Activated B cell treated with CpG ODN at 0.5 μM for 24 hours (primary cell): ENCODE measurements around the gene ATP6AP2. TPM values are rescaled to one million over a fixed set of nuclear protein-coding genes. Genes with fewer than 3 reads are reported as not detected.

Source experiments
- ATAC-seq: fragments of 200-7000 bp; cut with Tn5 transposase; one replicate; pipeline ENCODE4 v1.10.0; 2021; ENCODE audit warnings: low read depth, mild to moderate bottlenecking, moderate library complexity
- CTCF ChIA-PET: fragments of 350-600 bp; sonication (Branson Sonifier 250); formaldehyde crosslinking; loops from one replicate; lab custom pipeline; 2021; ENCODE audit warnings: antibody characterized with exemption; lab: Charles Lee
- POLR2A ChIA-PET: fragments of 350-600 bp; sonication (Branson Sonifier 250); formaldehyde crosslinking; loops from one replicate; lab custom pipeline; 2021; ENCODE audit warnings: antibody characterized with exemption; lab: Charles Lee
- DNase-seq: peaks from one replicate; pipeline ENCODE4 v3.0.0; 2022
- H3K27ac Mint-ChIP-seq: one replicate; pipeline ENCODE4 v1.8.0; 2020; ENCODE audit warnings: mixed read lengths
- H3K27me3 Mint-ChIP-seq: one replicate; pipeline ENCODE4 v1.8.0; 2021; ENCODE audit warnings: mixed read lengths
- H3K36me3 Mint-ChIP-seq: one replicate; pipeline ENCODE4 v1.8.0; 2021; ENCODE audit warnings: low read depth, mixed read lengths
- H3K4me1 Mint-ChIP-seq: one replicate; pipeline ENCODE4 v1.8.0; 2021; ENCODE audit warnings: mixed read lengths
- H3K4me3 Mint-ChIP-seq: one replicate; pipeline ENCODE4 v1.8.0; 2020; ENCODE audit warnings: mild to moderate bottlenecking, mixed read lengths
- H3K9me3 Mint-ChIP-seq: one replicate; pipeline ENCODE4 v1.8.0; 2020; ENCODE audit warnings: mixed read lengths
- intact Hi-C: fragments of 100-400 bp; cut with micrococcal nuclease; formaldehyde crosslinking; loops from one replicate; pipeline ENCODE4 v1.15.1; 2024
- total RNA-seq: library from RNA; stranded (reverse); gene quantifications from 2 replicates; pipeline ENCODE4 v1.2.3, GENCODE V29; 2022
- TF ChIP-seq, protein P1 (sequence below): fragments of 200-600 bp; IDR thresholded peaks from one replicate; pipeline ENCODE4 v1.8.0; 2022; ENCODE audit warnings: antibody characterized with exemption, mild to moderate bottlenecking

The ATP6AP2 gene
- total RNA-seq, 1 donor from 2014 or later: 48.6 TPM

DNA sequence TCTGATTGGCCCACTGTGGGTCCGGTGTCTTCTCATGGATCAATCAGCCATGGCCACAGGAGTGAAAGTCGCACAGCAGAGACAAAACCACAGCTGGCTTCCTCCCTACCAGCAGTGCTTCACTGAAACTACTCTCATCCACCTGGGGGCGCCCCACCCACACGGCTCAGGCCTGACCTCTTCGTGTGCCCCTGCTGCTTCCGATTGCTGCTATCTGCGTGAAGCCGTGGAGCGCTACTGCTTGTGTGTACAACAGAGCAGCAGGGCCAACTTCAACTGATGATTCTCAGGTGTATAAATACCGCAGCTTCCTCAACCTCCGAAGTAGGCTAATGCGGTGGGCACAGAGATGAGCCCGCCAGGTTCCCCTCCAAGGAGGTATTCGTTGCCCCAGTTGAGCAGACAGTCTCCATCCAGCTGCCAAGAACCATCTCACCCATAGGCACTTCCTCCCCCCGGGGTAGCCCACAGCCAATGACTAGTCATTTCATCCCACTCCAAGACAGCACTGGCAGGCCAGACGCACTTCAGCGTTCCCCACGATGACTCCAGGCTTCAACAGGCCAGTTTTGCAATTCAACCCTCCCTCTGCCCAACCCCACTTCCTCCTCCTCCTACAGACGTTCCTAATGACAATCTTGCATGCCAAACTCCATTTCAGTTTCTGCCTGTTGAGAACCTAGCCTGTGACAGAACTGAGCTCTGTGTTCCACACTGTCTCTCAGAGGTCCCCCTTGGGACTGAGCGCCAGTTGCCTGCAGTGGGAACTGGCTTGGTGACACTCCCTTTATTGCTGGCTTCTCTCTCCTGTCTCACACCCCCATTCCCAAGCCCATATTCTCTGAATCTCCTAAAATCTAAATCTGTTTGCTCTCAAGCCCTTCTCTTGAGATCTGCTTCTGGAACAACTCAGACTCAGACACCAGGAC, 41.3 kb upstream of the ATP6AP2 start:
- H3K4me3 Mint-ChIP-seq: peak overlapping the region; percentile 41
- TF ChIP-seq, protein P1, sequence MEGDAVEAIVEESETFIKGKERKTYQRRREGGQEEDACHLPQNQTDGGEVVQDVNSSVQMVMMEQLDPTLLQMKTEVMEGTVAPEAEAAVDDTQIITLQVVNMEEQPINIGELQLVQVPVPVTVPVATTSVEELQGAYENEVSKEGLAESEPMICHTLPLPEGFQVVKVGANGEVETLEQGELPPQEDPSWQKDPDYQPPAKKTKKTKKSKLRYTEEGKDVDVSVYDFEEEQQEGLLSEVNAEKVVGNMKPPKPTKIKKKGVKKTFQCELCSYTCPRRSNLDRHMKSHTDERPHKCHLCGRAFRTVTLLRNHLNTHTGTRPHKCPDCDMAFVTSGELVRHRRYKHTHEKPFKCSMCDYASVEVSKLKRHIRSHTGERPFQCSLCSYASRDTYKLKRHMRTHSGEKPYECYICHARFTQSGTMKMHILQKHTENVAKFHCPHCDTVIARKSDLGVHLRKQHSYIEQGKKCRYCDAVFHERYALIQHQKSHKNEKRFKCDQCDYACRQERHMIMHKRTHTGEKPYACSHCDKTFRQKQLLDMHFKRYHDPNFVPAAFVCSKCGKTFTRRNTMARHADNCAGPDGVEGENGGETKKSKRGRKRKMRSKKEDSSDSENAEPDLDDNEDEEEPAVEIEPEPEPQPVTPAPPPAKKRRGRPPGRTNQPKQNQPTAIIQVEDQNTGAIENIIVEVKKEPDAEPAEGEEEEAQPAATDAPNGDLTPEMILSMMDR: no peak
- ATAC-seq (peak; percentile 77), DNase-seq (peak; percentile 19)
- no peaks in the 10 kb centered on the region for H3K36me3 Mint-ChIP-seq
- intact Hi-C loops: loop anchor here (5.0 to 10.0 kb wide), 3 partner anchors 575 to 807 kb away; no protein-coding TSS in a partner anchor
- H3K27me3 Mint-ChIP-seq: no peaks in the 10 kb centered on the region
- H3K9me3 Mint-ChIP-seq: no peaks in the 10 kb centered on the region
- H3K4me1 Mint-ChIP-seq: peaks cover 16% of the 10 kb centered on the region
- no peak overlapping the region for H3K27ac Mint-ChIP-seq
- POLR2A ChIA-PET: interaction anchor here (0.5 kb wide), 1 partner anchor 441 kb away, joined by 6 read pairs; the partner anchor contains the start of gene BCOR
- CTCF ChIA-PET: interaction anchor here (0.6 to 1.3 kb wide), 3 partner anchors 31 to 809 kb away, joined by 4 to 5 read pairs (median 5); no protein-coding TSS in a partner anchor

- H3K9me3 Mint-ChIP-seq: no peaks in the 10 kb centered on the region
- no peaks in the 10 kb centered on the region for H3K27me3 Mint-ChIP-seq
- TF ChIP-seq, protein P1: no peak
- no peak overlapping the region for H3K27ac Mint-ChIP-seq
- peaks cover 16% of the 10 kb centered on the region for H3K4me1 Mint-ChIP-seq
- H3K36me3 Mint-ChIP-seq: no peaks in the 10 kb centered on the region
- H3K4me3 Mint-ChIP-seq: no peak overlapping the region
- CTCF ChIA-PET: no interaction called here
- intact Hi-C loops: loop anchor here (5.0 to 10.0 kb wide), 3 partner anchors 573 to 810 kb away; no protein-coding TSS in a partner anchor
- POLR2A ChIA-PET: no interaction called here
- no peak for ATAC-seq
- no peak for DNase-seq
Measured at GRCh38 chrX:40542208-40542607, 38.6 kb upstream of the ATP6AP2 start.

DNA sequence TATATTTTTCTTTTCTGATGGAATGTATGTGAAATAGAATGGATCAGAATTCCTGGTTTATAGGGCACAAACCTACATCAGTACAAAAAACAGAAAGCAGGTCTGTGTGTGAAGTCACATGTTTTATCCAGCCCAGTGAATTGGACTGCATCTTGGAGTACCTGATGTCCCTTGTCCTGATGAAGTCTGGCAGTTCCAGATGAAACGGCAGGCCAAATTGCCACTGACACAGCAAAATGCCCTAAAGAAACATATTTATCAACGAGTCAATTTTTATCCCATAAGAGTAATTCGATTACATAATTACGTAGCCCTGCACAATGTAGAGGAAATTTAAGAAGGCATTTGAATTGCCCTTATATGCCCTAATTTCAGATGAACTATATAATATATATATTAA, 37.8 kb upstream of the ATP6AP2 start:
- POLR2A ChIA-PET: no interaction called here

DNA sequence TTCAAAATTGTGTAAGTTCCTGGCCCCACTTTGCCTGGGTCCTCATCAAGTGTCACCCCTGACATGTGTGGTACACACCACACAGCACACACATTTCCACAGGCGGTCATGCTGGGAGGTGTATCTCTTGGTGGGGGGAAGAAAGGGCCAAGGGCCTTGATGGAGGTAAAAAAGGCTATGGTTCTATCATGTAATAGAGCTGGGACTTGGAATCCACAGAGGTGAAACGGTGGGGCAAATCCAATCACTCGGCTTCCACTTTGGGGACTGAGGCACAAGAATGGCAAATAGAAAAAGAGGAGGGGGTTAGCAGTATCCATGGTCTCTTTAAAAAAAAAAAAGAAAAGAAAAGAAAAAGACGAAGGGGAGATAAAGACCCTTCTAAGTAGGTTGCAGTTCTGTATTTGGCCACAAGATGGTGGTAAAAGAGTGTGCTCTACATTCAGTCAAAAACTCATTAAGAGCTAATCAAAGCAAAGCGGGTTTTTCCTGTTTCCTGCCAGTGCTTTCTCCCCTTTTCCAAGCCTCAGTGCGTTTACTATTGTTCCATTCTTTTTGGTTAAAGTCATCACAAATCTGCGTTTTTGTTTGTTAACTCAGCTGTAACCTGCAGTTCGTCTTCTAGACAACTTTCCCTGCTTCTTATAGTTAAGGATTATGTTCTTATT, 37.0 kb upstream of the ATP6AP2 start:
- ChIA-PET POLR2A (interaction anchor here (0.7 kb wide), 2 partner anchors 133 to 327 kb away, joined by 3 to 4 read pairs; no protein-coding TSS in a partner anchor), CTCF (interaction anchor here (0.5 to 2.7 kb wide), 16 partner anchors 8 to 637 kb away, joined by 3 to 25 read pairs (median 4); partner anchors contain the start of gene ATP6AP2)
- Mint-ChIP-seq H3K9me3 (no peaks in the 10 kb centered on the region), H3K4me1 (peaks cover 13% of the 10 kb centered on the region), H3K27me3 (no peaks in the 10 kb centered on the region), H3K27ac (no peak overlapping the region), H3K4me3 (no peak overlapping the region), H3K36me3 (no peaks in the 10 kb centered on the region)
- intact Hi-C loops: loop anchor here (1.0 to 10.0 kb wide), 7 partner anchors 27 to 811 kb away; partner anchors contain the start of gene MED14
- DNase-seq (no peak), ATAC-seq (peak; percentile 56)
- TF ChIP-seq, protein P1: no peak

More for the DNA sequence above, 37.8 kb upstream of the ATP6AP2 start:
- Mint-ChIP-seq H3K36me3 (no peaks in the 10 kb centered on the region), H3K4me3 (no peak overlapping the region), H3K27ac (no peak overlapping the region), H3K4me1 (peaks cover 16% of the 10 kb centered on the region), H3K27me3 (no peaks in the 10 kb centered on the region), H3K9me3 (no peaks in the 10 kb centered on the region)
- CTCF ChIA-PET: interaction anchor here (1.3 to 2.7 kb wide), 3 partner anchors 108 to 366 kb away, joined by 4 to 25 read pairs (median 15); no protein-coding TSS in a partner anchor
- TF ChIP-seq, protein P1: no peak
- DNase-seq: no peak
- ATAC-seq: no peak
- intact Hi-C loops: loop anchor here (5.0 to 10.0 kb wide), 3 partner anchors 572 to 811 kb away; no protein-coding TSS in a partner anchor
